IMR-90 (cell line): ENCODE data around the gene EIF3I. TPM values are rescaled to one million over a fixed set of nuclear protein-coding genes. Genes with fewer than 3 reads are reported as not detected.

Experiments used
- CTCF ChIP-seq: conservative IDR thresholded peaks from 2 replicates; pipeline ENCODE4 v1.5.1; 2012; ENCODE audit warnings: mild to moderate bottlenecking, low read depth, low read length, improper control_type of control experiment
- MAFK ChIP-seq: IDR thresholded peaks from 2 replicates; pipeline ENCODE4 v1.6.1; 2012; ENCODE audit warnings: low read depth, low read length, improper control_type of control experiment
- polyA plus RNA-seq, 3 experiments: library from polyadenylated mRNA; depleted of rRNA; stranded (reverse); fragments of >200 nt; gene quantifications; 2 replicates each; pipeline ENCODE4 v1.2.3, GENCODE V29; 2012; ENCODE audit warnings: low replicate concordance in 1 of 3
- total RNA-seq: library from RNA; depleted of rRNA; stranded (reverse); fragments of >200 nt; gene quantifications from 2 replicates; pipeline ENCODE4 v1.2.3, GENCODE V29; 2012

EIF3I gene
- total and polyA plus RNA-seq, 2 of the 4 experiments (the other 2 are of a cell fraction), result 469 to 716 TPM

DNA sequence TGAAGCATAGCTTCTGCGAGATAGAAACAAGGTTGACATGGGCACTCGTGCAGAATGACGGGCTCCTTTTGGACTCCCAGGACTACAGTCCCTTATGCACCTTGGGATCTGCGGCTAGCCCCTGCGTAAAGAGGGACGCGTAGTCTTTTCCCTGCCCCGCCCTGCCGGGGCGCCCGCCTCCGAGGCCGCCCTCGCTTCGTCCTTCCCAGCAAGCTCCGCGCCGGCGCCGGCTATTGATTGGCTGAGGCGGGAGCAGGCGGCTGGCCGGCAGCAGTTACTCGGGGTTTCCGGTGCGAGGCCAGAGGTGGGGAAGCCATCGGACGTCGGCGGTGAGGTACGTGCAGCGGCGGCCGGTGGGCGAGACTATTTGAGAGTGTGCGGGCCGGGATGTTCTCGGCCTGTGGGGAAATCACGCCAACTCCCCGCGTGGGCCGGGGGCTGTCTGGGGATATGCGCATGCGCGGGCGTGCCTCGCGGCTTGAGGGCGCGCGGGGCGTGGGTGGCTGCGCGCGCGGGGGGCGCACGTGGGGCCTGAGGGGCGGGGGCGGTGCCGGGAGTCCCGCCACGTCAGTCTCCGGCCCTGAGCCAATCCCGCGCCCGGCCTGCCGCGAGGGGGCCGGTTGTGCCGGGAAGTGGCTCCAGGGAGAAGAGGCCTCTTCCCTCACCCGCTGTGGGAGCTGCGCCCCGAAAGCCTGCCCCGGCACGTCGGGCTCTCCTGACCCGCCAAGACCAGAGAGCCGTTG lies 42.6 kb upstream of the EIF3I start, which contains the start of gene TXLNA (continued):
- TF ChIP-seq CTCF (no peak), MAFK (no peak)
